UCSD-AML1 (cell line): ENCODE results near the gene SGCA.

Source experiments
- DNase-seq: peaks from one replicate; lab custom pipeline; 2025; ENCODE audit not compliant: unreplicated experiment; lab: John Stamatoyannopoulos, UW

SGCA gene

GRCh38 chr17:50165867-50166517 lies at the start of gene SGCA:
SGCA (plus strand) TSS chr17:50166005; CDS start chr17:50166041, 36 bp downstream.
- no peak for DNase-seq

- DNase-seq = no peak
Measured at GRCh38 chr17:50117202-50118051, 48.4 kb upstream of the SGCA start.

- no peak for DNase-seq
Measured at GRCh38 chr17:50118076-50118827, 47.6 kb upstream of the SGCA start.

GRCh38 chr17:50118828-50119218 lies 47.0 kb upstream of the SGCA start:
- no peak for DNase-seq

- no peak for DNase-seq
Measured at GRCh38 chr17:50120475-50121253, 45.1 kb upstream of the SGCA start.

- no peak for DNase-seq
Measured at GRCh38 chr17:50122945-50123344, 42.9 kb upstream of the SGCA start.

GRCh38 chr17:50123649-50124349 lies 42.0 kb upstream of the SGCA start:
- no peak for DNase-seq

- DNase-seq = no peak
Measured at GRCh38 chr17:50125420-50125997, 40.3 kb upstream of the SGCA start.

GRCh38 chr17:50127697-50128361 lies 38.0 kb upstream of the SGCA start:
- DNase-seq = peak; percentile 61

- peak; percentile 61 for DNase-seq
Measured at GRCh38 chr17:50128441-50129352, 37.1 kb upstream of the SGCA start.

- no peak for DNase-seq
Measured at GRCh38 chr17:50129353-50129727, 36.5 kb upstream of the SGCA start.

GRCh38 chr17:50129728-50130558 lies 35.9 kb upstream of the SGCA start, which contains the start of gene SAMD14:
SAMD14 (minus strand) TSS chr17:50130160; CDS start chr17:50124959, 5,201 bp downstream.
- DNase-seq = peak; percentile 72

GRCh38 chr17:50130559-50131305 lies 35.1 kb upstream of the SGCA start:
- DNase-seq = no peak

GRCh38 chr17:50132104-50132794 lies 33.6 kb upstream of the SGCA start:
- DNase-seq = no peak

- DNase-seq = no peak
Measured at GRCh38 chr17:50133028-50133768, 32.6 kb upstream of the SGCA start.

- DNase-seq = no peak
Measured at GRCh38 chr17:50133769-50134099, 32.1 kb upstream of the SGCA start.
